Mesenchymal stem cell (in vitro differentiated cells and primary cell): ENCODE results near the gene TSPEAR.

Experiments
- DNase-seq: peaks from one replicate; pipeline ENCODE4 v3.0.0-alpha.2; 2013
- H2AFZ ChIP-seq: one replicate; pipeline ENCODE4 v1.6.1; 2013; ENCODE audit warnings: low read depth, mild to moderate bottlenecking, control low read depth, inconsistent platforms, low read length, moderate library complexity
- H2AK5ac ChIP-seq: 2 replicates; pipeline ENCODE4 v1.6.1; 2013; ENCODE audit warnings: low read length, moderate library complexity, mild to moderate bottlenecking, inconsistent platforms; ENCODE audit not compliant: severe bottlenecking
- H2BK120ac ChIP-seq: one replicate; pipeline ENCODE4 v1.6.1; 2013; ENCODE audit warnings: low read depth, mild to moderate bottlenecking, inconsistent platforms, low read length, moderate library complexity
- H2BK12ac ChIP-seq, 2 experiments: one replicate each; pipeline ENCODE4 v1.6.1; 2013; ENCODE audit warnings: inconsistent platforms in 2 of 2, low read length in 2 of 2, mild to moderate bottlenecking in 2 of 2, moderate library complexity in 2 of 2, control low read depth in 1 of 2
- H2BK15ac ChIP-seq: one replicate; pipeline ENCODE4 v1.6.1; 2013; ENCODE audit warnings: mild to moderate bottlenecking, low read depth, inconsistent platforms; ENCODE audit not compliant: poor library complexity, severe bottlenecking
- H2BK5ac ChIP-seq: 2 replicates; pipeline ENCODE4 v1.6.1; 2013; ENCODE audit warnings: low read depth, mild to moderate bottlenecking, low read length, control low read depth, inconsistent platforms; ENCODE audit not compliant: poor library complexity, severe bottlenecking
- H3K14ac ChIP-seq, 2 experiments: one replicate each; pipeline ENCODE4 v1.6.1; 2013; ENCODE audit warnings: inconsistent platforms in 2 of 2, low read length in 2 of 2, control low read depth in 1 of 2, mild to moderate bottlenecking in 1 of 2, moderate library complexity in 1 of 2
- H3K18ac ChIP-seq, 2 experiments: one replicate each; pipeline ENCODE4 v1.6.1; 2013; ENCODE audit warnings: inconsistent platforms in 2 of 2, low read length in 2 of 2, control low read depth in 1 of 2, low read depth in 1 of 2, mild to moderate bottlenecking in 1 of 2
- H3K23ac ChIP-seq, 2 experiments: one replicate each; pipeline ENCODE4 v1.6.1; 2013; ENCODE audit warnings: inconsistent platforms in 2 of 2, low read length in 2 of 2, mild to moderate bottlenecking in 2 of 2, moderate library complexity in 2 of 2, control low read depth in 1 of 2
- H3K27ac ChIP-seq: 2 replicates; pipeline ENCODE4 v1.5.1; 2013; ENCODE audit warnings: mild to moderate bottlenecking, moderate library complexity, low read length, control low read depth, inconsistent platforms; ENCODE audit not compliant: poor library complexity, severe bottlenecking
- H3K27me3 ChIP-seq, 2 experiments: 2 replicates each; pipeline versions ENCODE4 v1.6.1 to v1.7.0; 2013; ENCODE audit warnings: low read length in 2 of 2, mild to moderate bottlenecking in 2 of 2, moderate library complexity in 2 of 2, control low read depth in 1 of 2, inconsistent platforms in 1 of 2; ENCODE audit not compliant: control insufficient read depth in 1 of 2, insufficient read depth in 1 of 2
- H3K36me3 ChIP-seq, 2 experiments: 2 replicates each; pipeline versions ENCODE4 v1.6.1 to v1.7.0; 2013; ENCODE audit warnings: low read length in 2 of 2, control low read depth in 1 of 2, inconsistent platforms in 1 of 2, low read depth in 1 of 2, mild to moderate bottlenecking in 1 of 2; ENCODE audit not compliant: insufficient read depth in 2 of 2, control insufficient read depth in 1 of 2
- H3K4ac ChIP-seq, 2 experiments: one replicate each; pipeline ENCODE4 v1.6.1; 2013; ENCODE audit warnings: inconsistent platforms in 2 of 2, low read length in 2 of 2, mild to moderate bottlenecking in 2 of 2, moderate library complexity in 2 of 2, control low read depth in 1 of 2, low read depth in 1 of 2
- H3K4me1 ChIP-seq: 2 replicates; pipeline ENCODE4 v1.6.1; 2013; ENCODE audit warnings: low read depth, low read length, control low read depth; ENCODE audit not compliant: control insufficient read depth, insufficient read depth
- H3K4me2 ChIP-seq: 2 replicates; pipeline ENCODE4 v1.6.1; 2013; ENCODE audit warnings: low read length, mild to moderate bottlenecking, inconsistent platforms; ENCODE audit not compliant: poor library complexity, severe bottlenecking
- H3K4me3 ChIP-seq, 2 experiments: 2 replicates each; pipeline versions ENCODE4 v1.5.1 to v1.7.0; 2013; ENCODE audit warnings: low read length in 2 of 2, mild to moderate bottlenecking in 2 of 2, control low read depth in 1 of 2, low read depth in 1 of 2; ENCODE audit not compliant: insufficient read depth in 1 of 2
- H3K79me1 ChIP-seq: replicated peaks from 2 replicates; pipeline ENCODE4 v1.6.1; 2013; ENCODE audit warnings: mild to moderate bottlenecking, control low read depth, low read length, inconsistent platforms; ENCODE audit not compliant: poor library complexity, severe bottlenecking
- H3K9ac ChIP-seq: 2 replicates; pipeline ENCODE4 v1.7.0; 2013; ENCODE audit warnings: mild to moderate bottlenecking, low read length, moderate library complexity
- H3K9me3 ChIP-seq: 2 replicates; pipeline ENCODE4 v1.7.0; 2013; ENCODE audit warnings: mild to moderate bottlenecking, low read length; ENCODE audit not compliant: control insufficient read depth
- H4K8ac ChIP-seq: one replicate; pipeline ENCODE4 v1.6.1; 2013; ENCODE audit warnings: inconsistent platforms, mild to moderate bottlenecking, low read length, moderate library complexity
- H4K91ac ChIP-seq: one replicate; pipeline ENCODE4 v1.6.1; 2013; ENCODE audit warnings: mild to moderate bottlenecking, low read length, inconsistent platforms
- WGBS: methylation state at CpG from one replicate; pipeline ENCODE4 v1.1.7; 2013; ENCODE audit warnings: mixed read lengths; 5-methylcytosine and 5-hydroxymethylcytosine counted together

Gene TSPEAR

DNA sequence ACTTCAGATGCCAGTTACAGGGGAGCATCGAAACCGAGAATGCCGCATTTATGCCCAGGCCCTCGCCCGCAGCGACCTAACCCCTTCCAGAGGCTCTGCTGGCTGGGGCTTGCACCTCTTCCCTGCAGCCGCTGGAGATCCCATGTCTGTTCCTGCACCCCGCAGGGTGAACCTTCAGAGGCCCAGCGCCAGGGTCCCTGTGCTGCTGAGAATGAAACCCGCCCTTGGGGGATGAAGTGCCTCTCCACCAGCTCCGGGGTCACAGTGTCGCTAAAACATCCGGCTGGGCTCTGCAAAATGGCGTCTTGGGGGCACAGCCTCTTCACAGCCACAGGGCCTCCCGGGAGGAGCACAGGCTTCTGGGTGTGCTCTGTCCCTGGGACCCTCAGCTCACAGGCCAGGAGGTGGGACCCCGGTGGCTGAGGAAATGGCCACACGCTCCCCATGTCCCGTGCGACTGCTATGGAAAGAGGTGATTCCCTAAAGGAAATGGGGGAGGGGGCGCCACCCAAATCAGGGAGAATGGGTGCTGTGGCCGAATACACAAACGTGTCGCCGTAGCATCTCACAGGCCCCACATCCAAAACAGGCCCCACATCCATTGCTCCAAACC, 39.9 kb upstream of the TSPEAR start:
- H3K14ac ChIP-seq = no peak overlapping the region
- no peak overlapping the region for H2AFZ ChIP-seq
- H3K4me1 ChIP-seq = peaks cover 13% of the 10 kb centered on the region
- H3K36me3 ChIP-seq = no peaks in the 10 kb centered on the region
- H4K8ac ChIP-seq = no peak overlapping the region
- H2BK15ac ChIP-seq = no peak overlapping the region
- H2BK5ac ChIP-seq = no peak overlapping the region
- no peak overlapping the region for H3K4me2 ChIP-seq
- no peak for DNase-seq
- H4K91ac ChIP-seq = no peak overlapping the region
- H3K79me1 ChIP-seq = no peaks in the 10 kb centered on the region
- H2BK12ac ChIP-seq = no peak overlapping the region
- no peak overlapping the region for H2AK5ac ChIP-seq
- H3K9ac ChIP-seq = no peak overlapping the region
- H3K27ac ChIP-seq = no peak overlapping the region
- H3K9me3 ChIP-seq = peaks cover 19% of the 10 kb centered on the region
- H3K4me3 ChIP-seq = no peak overlapping the region
- H2BK120ac ChIP-seq = no peak overlapping the region
- H3K27me3 ChIP-seq = peaks cover 43 to 56% of the 10 kb centered on the region in 2 experiments
- no peak overlapping the region for H3K18ac ChIP-seq
- H3K4ac ChIP-seq = no peak overlapping the region
- no peak overlapping the region for H3K23ac ChIP-seq
- 84% methylated on average over 24 of the region's 24 CpGs for WGBS

- H2AFZ ChIP-seq = no peak overlapping the region
- H3K4me3 ChIP-seq = no peak overlapping the region
- H3K4me2 ChIP-seq = no peak overlapping the region
- no peak overlapping the region for H2BK120ac ChIP-seq
- H4K91ac ChIP-seq = no peak overlapping the region
- H3K4me1 ChIP-seq = peaks cover 13% of the 10 kb centered on the region
- no peaks in the 10 kb centered on the region for H3K79me1 ChIP-seq
- H3K23ac ChIP-seq = no peak overlapping the region
- peaks cover 43 to 59% of the 10 kb centered on the region in 2 experiments for H3K27me3 ChIP-seq
- no peak overlapping the region for H3K9ac ChIP-seq
- H3K36me3 ChIP-seq = no peaks in the 10 kb centered on the region
- 63% methylated on average over 12 of the region's 12 CpGs for WGBS
- H3K14ac ChIP-seq = no peak overlapping the region
- H4K8ac ChIP-seq = no peak overlapping the region
- H3K27ac ChIP-seq = no peak overlapping the region
- no peak overlapping the region for H2BK5ac ChIP-seq
- H3K18ac ChIP-seq = no peak overlapping the region
- H2BK12ac ChIP-seq = no peak overlapping the region
- H2BK15ac ChIP-seq = no peak overlapping the region
- H3K4ac ChIP-seq = no peak overlapping the region
- H2AK5ac ChIP-seq = no peak overlapping the region
- H3K9me3 ChIP-seq = peaks cover 14% of the 10 kb centered on the region
- no peak for DNase-seq
Measured at GRCh38 chr21:44750675-44751025, 39.3 kb upstream of the TSPEAR start.

DNA sequence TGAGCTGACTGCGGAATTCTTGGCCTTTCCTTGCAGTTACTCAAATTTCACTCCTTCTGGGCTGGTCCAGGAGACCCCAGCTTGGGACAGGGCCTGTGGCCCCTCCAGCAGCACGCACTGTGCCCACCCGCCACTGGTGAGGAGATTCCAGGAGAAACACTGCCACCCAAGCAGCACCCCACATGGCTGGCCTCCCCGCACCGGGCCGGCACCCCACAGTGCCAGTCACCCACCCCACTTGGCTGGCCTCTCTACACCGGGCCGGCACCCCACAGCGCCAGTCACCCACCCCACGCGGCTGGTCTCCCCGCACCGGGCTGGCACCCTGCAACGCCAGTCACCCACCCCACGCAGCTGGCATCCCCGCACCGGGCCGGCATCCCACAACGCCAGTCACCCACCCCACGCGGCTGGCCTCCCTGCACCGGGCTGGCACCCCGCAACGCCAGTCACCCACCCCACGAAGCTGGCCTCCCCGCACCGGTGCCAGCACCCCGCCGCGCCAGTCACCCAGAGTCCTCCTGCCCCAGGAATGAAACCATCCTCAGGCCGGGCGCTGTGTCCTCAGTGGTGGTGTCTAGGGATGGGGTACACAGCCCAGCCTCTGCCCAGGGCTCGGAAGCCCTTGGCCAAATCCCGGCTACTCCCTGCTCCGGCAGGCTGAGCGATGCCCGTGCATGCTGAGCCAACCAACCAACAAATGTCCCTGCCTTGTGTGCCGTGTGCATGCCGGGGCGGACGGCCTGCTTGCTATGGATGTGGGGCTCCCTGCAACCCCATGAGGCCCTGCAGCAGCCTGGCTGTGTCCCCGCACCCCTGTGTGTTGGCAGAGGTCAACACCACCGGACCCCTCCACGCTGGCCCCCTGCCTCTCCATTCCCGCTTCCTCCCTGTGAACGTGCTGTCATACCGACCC, 38.6 kb upstream of the TSPEAR start:
- H3K36me3 ChIP-seq = no peaks in the 10 kb centered on the region
- H2BK5ac ChIP-seq = no peak overlapping the region
- no peak overlapping the region for H3K4ac ChIP-seq
- H3K27ac ChIP-seq = no peak overlapping the region
- H2BK15ac ChIP-seq = no peak overlapping the region
- peak overlapping the region; percentile 20 for H4K91ac ChIP-seq
- no peak overlapping the region for H3K4me3 ChIP-seq
- H3K9ac ChIP-seq = no peak overlapping the region
- peaks cover 44 to 59% of the 10 kb centered on the region in 2 experiments for H3K27me3 ChIP-seq
- no peak overlapping the region for H2BK120ac ChIP-seq
- no peak overlapping the region for H2AK5ac ChIP-seq
- peaks cover 13% of the 10 kb centered on the region for H3K4me1 ChIP-seq
- no peaks in the 10 kb centered on the region for H3K79me1 ChIP-seq
- H3K18ac ChIP-seq = no peak overlapping the region
- no peak overlapping the region for H3K14ac ChIP-seq
- no peak overlapping the region for H2AFZ ChIP-seq
- H3K9me3 ChIP-seq = peaks cover 10% of the 10 kb centered on the region
- no peak overlapping the region for H4K8ac ChIP-seq
- no peak overlapping the region for H2BK12ac ChIP-seq
- no peak overlapping the region for H3K23ac ChIP-seq
- 92% methylated on average over 47 of the region's 47 CpGs for WGBS
- H3K4me2 ChIP-seq = no peak overlapping the region
- DNase-seq = no peak

- H3K14ac ChIP-seq = peak overlapping the region in 1 of 2 experiments; percentile 22
- no peak overlapping the region for H3K4ac ChIP-seq
- peaks cover 52 to 62% of the 10 kb centered on the region in 2 experiments for H3K27me3 ChIP-seq
- no peak overlapping the region for H3K27ac ChIP-seq
- DNase-seq = no peak
- no peak overlapping the region for H4K91ac ChIP-seq
- no peak overlapping the region for H3K18ac ChIP-seq
- no peak overlapping the region for H4K8ac ChIP-seq
- no peak overlapping the region for H2BK15ac ChIP-seq
- peaks cover 13% of the 10 kb centered on the region for H3K4me1 ChIP-seq
- H2BK12ac ChIP-seq = no peak overlapping the region
- H3K79me1 ChIP-seq = no peaks in the 10 kb centered on the region
- no peak overlapping the region for H2BK5ac ChIP-seq
- no peak overlapping the region for H3K4me2 ChIP-seq
- H2BK120ac ChIP-seq = no peak overlapping the region
- 65% methylated on average over 26 of the region's 26 CpGs for WGBS
- no peak overlapping the region for H2AFZ ChIP-seq
- no peak overlapping the region for H3K23ac ChIP-seq
- H3K9ac ChIP-seq = no peak overlapping the region
- no peaks in the 10 kb centered on the region for H3K36me3 ChIP-seq
- H3K4me3 ChIP-seq = no peak overlapping the region
- H3K9me3 ChIP-seq = peaks cover 5% of the 10 kb centered on the region
- H2AK5ac ChIP-seq = no peak overlapping the region
Measured at GRCh38 chr21:44749116-44749758, 37.9 kb upstream of the TSPEAR start.
